ENCODE results near the gene POLN.

POLN gene

GRCh38 chr4:2250357-2251072 is 8.6 kb upstream of the POLN start:
- Histone ChIP-seq H3K9ac (ENCODE audit: low read length) (no peak overlapping the region), H3K27ac (ENCODE audit: low read depth, low read length) (no peak overlapping the region), H3K36me3 (ENCODE audit: control insufficient read depth, insufficient read depth, low read length) (peaks cover 38% of the 10 kb centered on the region), H3K4me1 (ENCODE audit: control insufficient read depth, insufficient read depth, low read length) (no peaks in the 10 kb centered on the region), H3K4me3 (ENCODE audit: low read length) (no peak overlapping the region), H3K27me3 (ENCODE audit: control insufficient read depth, insufficient read depth, low read length) (no peaks in the 10 kb centered on the region)

GRCh38 chr4:2249526-2250356 is 7.8 kb upstream of the POLN start:
- Histone ChIP-seq H3K4me3 (ENCODE audit: low read length) (no peak overlapping the region), H3K36me3 (ENCODE audit: control insufficient read depth, insufficient read depth, low read length) (peaks cover 35% of the 10 kb centered on the region), H3K27ac (ENCODE audit: low read depth, low read length) (no peak overlapping the region), H3K9ac (ENCODE audit: low read length) (no peak overlapping the region), H3K4me1 (ENCODE audit: control insufficient read depth, insufficient read depth, low read length) (no peaks in the 10 kb centered on the region), H3K27me3 (ENCODE audit: control insufficient read depth, insufficient read depth, low read length) (no peaks in the 10 kb centered on the region)

GRCh38 chr4:2248821-2249261 is 6.9 kb upstream of the POLN start:
- H3K4me1 ChIP-seq (ENCODE audit: control insufficient read depth, insufficient read depth, low read length): no peaks in the 10 kb centered on the region
- peaks cover 33% of the 10 kb centered on the region for H3K36me3 ChIP-seq (ENCODE audit: control insufficient read depth, insufficient read depth, low read length)
- no peak overlapping the region for H3K27ac ChIP-seq (ENCODE audit: low read depth, low read length)
- H3K9ac ChIP-seq (ENCODE audit: low read length): no peak overlapping the region
- no peak overlapping the region for H3K4me3 ChIP-seq (ENCODE audit: low read length)
- no peaks in the 10 kb centered on the region for H3K27me3 ChIP-seq (ENCODE audit: control insufficient read depth, insufficient read depth, low read length)

GRCh38 chr4:2248044-2248780 is 6.3 kb upstream of the POLN start:
- no peak overlapping the region for H3K4me3 ChIP-seq (ENCODE audit: low read length)
- H3K27me3 ChIP-seq (ENCODE audit: control insufficient read depth, insufficient read depth, low read length): no peaks in the 10 kb centered on the region
- H3K27ac ChIP-seq (ENCODE audit: low read depth, low read length): no peak overlapping the region
- H3K36me3 ChIP-seq (ENCODE audit: control insufficient read depth, insufficient read depth, low read length): peaks cover 27% of the 10 kb centered on the region
- H3K4me1 ChIP-seq (ENCODE audit: control insufficient read depth, insufficient read depth, low read length): no peaks in the 10 kb centered on the region
- H3K9ac ChIP-seq (ENCODE audit: low read length): no peak overlapping the region

GRCh38 chr4:2247128-2248043 is 5.5 kb upstream of the POLN start:
- Histone ChIP-seq H3K36me3 (ENCODE audit: control insufficient read depth, insufficient read depth, low read length) (peaks cover 21% of the 10 kb centered on the region), H3K27me3 (ENCODE audit: control insufficient read depth, insufficient read depth, low read length) (no peaks in the 10 kb centered on the region), H3K4me1 (ENCODE audit: control insufficient read depth, insufficient read depth, low read length) (no peaks in the 10 kb centered on the region), H3K9ac (ENCODE audit: low read length) (no peak overlapping the region), H3K27ac (ENCODE audit: low read depth, low read length) (no peak overlapping the region), H3K4me3 (ENCODE audit: low read length) (no peak overlapping the region)

- H3K36me3 ChIP-seq (ENCODE audit: control insufficient read depth, insufficient read depth, low read length): peaks cover 16% of the 10 kb centered on the region
- H3K4me1 ChIP-seq (ENCODE audit: control insufficient read depth, insufficient read depth, low read length): no peaks in the 10 kb centered on the region
- H3K27me3 ChIP-seq (ENCODE audit: control insufficient read depth, insufficient read depth, low read length): no peaks in the 10 kb centered on the region
- no peak overlapping the region for H3K9ac ChIP-seq (ENCODE audit: low read length)
- H3K4me3 ChIP-seq (ENCODE audit: low read length): no peak overlapping the region
- no peak overlapping the region for H3K27ac ChIP-seq (ENCODE audit: low read depth, low read length)
These were observed 4.6 kb upstream of the POLN start for GRCh38 chr4:2246384-2247127.

GRCh38 chr4:2245787-2246275 is 3.9 kb upstream of the POLN start:
- H3K36me3 ChIP-seq (ENCODE audit: control insufficient read depth, insufficient read depth, low read length): peaks cover 13% of the 10 kb centered on the region
- no peak overlapping the region for H3K27ac ChIP-seq (ENCODE audit: low read depth, low read length)
- H3K4me3 ChIP-seq (ENCODE audit: low read length): no peak overlapping the region
- H3K9ac ChIP-seq (ENCODE audit: low read length): no peak overlapping the region
- peaks cover 6% of the 10 kb centered on the region for H3K4me1 ChIP-seq (ENCODE audit: control insufficient read depth, insufficient read depth, low read length)
- H3K27me3 ChIP-seq (ENCODE audit: control insufficient read depth, insufficient read depth, low read length): no peaks in the 10 kb centered on the region

GRCh38 chr4:2245057-2245786 is 3.3 kb upstream of the POLN start:
- Histone ChIP-seq H3K27me3 (ENCODE audit: control insufficient read depth, insufficient read depth, low read length) (no peaks in the 10 kb centered on the region), H3K27ac (ENCODE audit: low read depth, low read length) (no peak overlapping the region), H3K9ac (ENCODE audit: low read length) (no peak overlapping the region)

GRCh38 chr4:2243681-2244380 is 1.9 kb upstream of the POLN start:
- Histone ChIP-seq H3K4me1 (ENCODE audit: control insufficient read depth, insufficient read depth, low read length) (peaks cover 16% of the 10 kb centered on the region), H3K36me3 (ENCODE audit: control insufficient read depth, insufficient read depth, low read length) (no peaks in the 10 kb centered on the region), H3K4me3 (ENCODE audit: low read length) (no peak overlapping the region), H3K27me3 (ENCODE audit: control insufficient read depth, insufficient read depth, low read length) (no peaks in the 10 kb centered on the region), H3K9ac (ENCODE audit: low read length) (no peak overlapping the region), H3K27ac (ENCODE audit: low read depth, low read length) (no peak overlapping the region)

More at GRCh38 chr4:2245057-2245786, 3.3 kb upstream of the POLN start:
- peaks cover 7% of the 10 kb centered on the region for H3K36me3 ChIP-seq (ENCODE audit: control insufficient read depth, insufficient read depth, low read length)
- H3K4me3 ChIP-seq (ENCODE audit: low read length): no peak overlapping the region
- H3K4me1 ChIP-seq (ENCODE audit: control insufficient read depth, insufficient read depth, low read length): peaks cover 10% of the 10 kb centered on the region

- no peaks in the 10 kb centered on the region for H3K36me3 ChIP-seq (ENCODE audit: control insufficient read depth, insufficient read depth, low read length)
- H3K27me3 ChIP-seq (ENCODE audit: control insufficient read depth, insufficient read depth, low read length): no peaks in the 10 kb centered on the region
- peaks cover 16% of the 10 kb centered on the region for H3K4me1 ChIP-seq (ENCODE audit: control insufficient read depth, insufficient read depth, low read length)
- H3K9ac ChIP-seq (ENCODE audit: low read length): peak overlapping the region; percentile 57
- H3K27ac ChIP-seq (ENCODE audit: low read depth, low read length): no peak overlapping the region
- H3K4me3 ChIP-seq (ENCODE audit: low read length): peak overlapping the region; percentile 89
These were observed 918 bp downstream of the POLN start for GRCh38 chr4:2241003-2241402.
